HG03442 (cell line): Measurements from ENCODE around the gene RDH8.
"Not testable (repeated sequence)": the region's sequence is repeated elsewhere in the genome, so short reads cannot be mapped to it uniquely, and the experiment has no call there.

ENCODE experiments used
- ATAC-seq: cut with Tn5 transposase; IDR thresholded peaks from one replicate; pipeline ENCODE4 v1.9.1; 2021; ENCODE audit warnings: mild to moderate bottlenecking, moderate library complexity; ENCODE audit not compliant: unreplicated experiment

RDH8 gene

DNA sequence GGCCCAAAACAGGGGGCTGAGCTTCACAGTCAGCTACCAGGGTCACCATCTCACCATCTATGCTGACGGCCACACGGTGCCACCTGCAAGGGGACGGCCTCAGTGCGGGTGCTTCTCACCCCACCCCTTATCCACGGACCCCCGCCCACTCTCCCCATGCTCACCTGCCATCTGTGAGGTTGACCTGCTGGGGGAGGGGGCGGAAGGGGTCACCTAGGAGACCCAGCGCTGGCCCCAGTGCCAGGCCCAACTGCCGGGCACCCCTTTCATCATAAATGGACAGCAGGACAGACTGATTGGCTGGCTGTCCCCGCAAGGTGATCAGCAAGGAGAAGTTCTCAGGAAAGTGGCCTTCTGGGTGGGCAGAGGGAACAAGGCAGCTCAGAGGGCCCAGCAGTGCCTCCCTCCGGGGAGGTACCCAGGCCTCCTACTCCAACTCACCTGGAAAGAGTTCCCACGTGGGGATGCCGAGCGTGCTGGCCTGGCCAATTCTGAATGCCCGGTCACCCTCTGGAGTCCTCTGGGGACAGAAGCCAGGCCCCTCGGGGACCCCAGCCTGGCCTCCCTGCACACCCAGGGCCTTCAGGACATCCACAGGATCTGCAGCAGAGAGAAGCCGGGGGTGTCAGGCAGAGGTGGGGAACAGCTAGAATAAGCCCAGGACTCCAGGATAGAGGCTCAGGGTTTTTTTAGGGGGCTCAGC is 7.5 kb upstream of the RDH8 start:
- ATAC-seq, result no peak

- no peak for ATAC-seq
Observed at GRCh38 chr19:10006335-10006708, 7.0 kb upstream of the RDH8 start.

GRCh38 chr19:10006752-10007323 is 6.4 kb upstream of the RDH8 start:
- ATAC-seq, result no peak

- ATAC-seq, result no peak
Observed at GRCh38 chr19:10007371-10008183, 5.7 kb upstream of the RDH8 start.

- no peak for ATAC-seq
Observed at GRCh38 chr19:10008184-10008765, 5.0 kb upstream of the RDH8 start.

DNA sequence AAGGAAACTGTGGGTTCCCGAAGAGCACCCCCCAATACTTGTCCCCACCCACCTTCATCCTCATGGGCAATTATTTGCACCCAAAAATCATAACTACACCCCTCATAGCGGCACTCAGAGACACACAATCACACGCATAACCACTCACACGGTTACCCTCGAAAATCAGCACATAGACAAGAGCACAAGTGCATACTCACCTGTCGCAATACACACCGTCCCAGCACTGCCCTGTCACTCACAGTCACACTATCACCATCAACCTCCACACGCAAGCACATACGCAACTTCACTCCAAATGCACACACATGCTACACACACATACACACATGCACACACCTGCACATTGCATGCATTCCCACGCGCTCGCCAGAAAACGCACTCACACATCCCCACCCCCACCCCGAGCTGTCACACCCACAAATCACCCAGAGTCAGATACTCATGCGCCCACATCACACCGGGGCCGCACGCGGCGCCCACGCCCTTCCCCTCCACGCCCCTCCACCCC is 3.5 kb upstream of the RDH8 start:
- ATAC-seq, result no peak

DNA sequence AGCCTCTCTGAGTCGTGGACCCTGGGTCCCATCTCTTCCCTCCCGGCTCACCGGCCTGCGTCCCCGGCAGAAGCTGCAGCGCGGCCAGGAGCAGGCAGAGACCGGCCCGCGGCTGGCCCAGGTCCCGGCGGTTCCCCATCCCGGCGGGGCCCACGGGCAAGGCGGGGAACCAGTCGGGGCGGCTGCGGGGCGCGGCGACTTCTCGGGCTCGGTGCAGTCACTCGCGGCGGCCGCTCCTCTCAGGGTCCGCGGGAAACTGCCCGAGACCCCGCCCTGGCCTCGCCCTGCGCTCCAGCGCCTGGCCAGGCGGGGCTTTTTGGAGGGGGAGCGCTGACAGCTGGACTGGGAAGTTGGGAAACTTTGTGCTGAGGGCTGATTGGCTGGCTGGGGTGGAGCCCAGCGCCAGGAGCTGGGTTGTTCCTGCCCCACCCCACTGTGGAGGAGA is 3.0 kb upstream of the RDH8 start, which contains the start of gene COL5A3:
TSS of gene COL5A3 (minus strand) at position 258 of the 445 bp plus-strand sequence. CDS start at position 139, 119 bp downstream.
- no peak for ATAC-seq

DNA sequence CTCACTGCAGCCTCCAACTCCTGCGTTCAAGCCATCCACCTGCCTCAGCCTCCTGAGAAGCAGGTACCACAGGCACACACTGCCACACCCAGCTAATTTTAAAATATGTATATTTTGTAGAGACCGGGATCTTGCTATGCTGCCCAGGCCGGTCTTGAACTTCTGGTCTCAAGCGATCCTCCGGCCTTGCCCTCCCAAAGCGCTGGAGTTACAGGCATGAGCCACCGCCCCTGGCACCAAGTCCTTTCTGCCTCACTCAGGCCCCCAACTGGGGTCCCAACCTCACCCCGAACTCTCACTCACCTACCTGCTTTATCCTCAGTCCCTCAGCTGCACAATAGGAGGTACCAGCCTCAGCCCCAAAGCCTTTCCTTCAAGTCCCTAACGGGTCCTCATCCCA is 2.3 kb upstream of the RDH8 start:
- ATAC-seq, result no peak

DNA sequence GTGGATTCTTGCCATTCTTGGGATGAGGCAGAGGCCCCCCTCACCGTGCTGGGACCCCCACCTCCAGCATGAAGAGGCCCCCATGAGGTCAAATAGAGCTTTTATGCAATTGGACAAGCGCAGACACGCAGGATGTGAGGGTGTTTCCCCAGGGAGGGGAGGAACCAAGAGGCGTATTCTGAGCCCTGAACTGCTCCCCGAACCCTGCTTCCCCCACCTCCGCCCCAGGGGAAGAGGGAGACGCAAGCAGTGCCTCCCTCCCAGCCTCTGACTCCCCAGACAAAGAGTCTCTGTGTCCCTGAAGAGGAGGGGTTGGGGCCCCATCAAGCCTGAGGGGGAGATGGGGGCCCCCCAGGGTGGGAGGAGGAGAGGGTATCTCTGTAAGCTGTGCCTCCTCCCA is 1.3 kb upstream of the RDH8 start:
- ATAC-seq, result no peak

DNA sequence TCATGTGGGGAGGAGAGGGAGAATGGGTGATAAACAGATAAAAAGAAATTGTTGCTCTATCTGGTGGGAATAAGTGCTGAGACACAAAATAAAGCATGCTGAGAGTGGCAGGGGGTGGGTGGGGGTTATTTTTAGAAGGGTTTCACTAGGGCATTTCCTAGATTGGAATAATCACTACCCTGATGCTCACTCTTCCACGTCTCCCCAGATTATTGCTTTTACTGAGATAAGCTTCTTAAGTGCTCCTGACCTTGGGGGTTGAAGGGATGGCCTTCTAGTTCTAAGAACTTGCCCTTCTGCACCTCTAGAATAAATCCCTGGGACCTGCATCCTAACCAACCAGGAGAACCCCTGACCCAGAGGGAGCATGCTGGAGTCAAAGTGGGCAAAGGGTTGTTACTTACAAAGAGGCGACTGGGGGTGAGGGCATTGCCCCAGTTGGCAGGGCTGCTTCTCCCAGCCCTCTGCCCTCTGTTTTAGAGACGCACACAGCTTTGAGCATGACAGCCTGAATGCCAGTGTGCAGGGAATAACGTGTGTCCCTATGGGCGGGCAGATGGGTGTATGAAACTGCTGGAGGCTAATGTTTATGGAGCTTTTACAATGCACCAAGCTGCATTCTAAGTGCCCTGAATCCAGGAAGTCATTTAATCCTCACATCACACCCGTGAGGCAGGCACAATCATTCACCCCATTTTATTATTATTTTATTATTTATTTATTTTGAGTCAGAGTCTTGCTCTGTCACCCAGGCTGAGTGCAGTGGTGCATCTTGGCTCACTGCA is 743 bp downstream of the RDH8 start:
- ATAC-seq, result no peak

GRCh38 chr19:10018263-10018662 is 5.0 kb downstream of the RDH8 start:
- ATAC-seq, result no peak

GRCh38 chr19:10018786-10019185 is 5.5 kb downstream of the RDH8 start:
- no peak for ATAC-seq

- no peak for ATAC-seq
Observed at GRCh38 chr19:10019246-10019645, 6.0 kb downstream of the RDH8 start.

DNA sequence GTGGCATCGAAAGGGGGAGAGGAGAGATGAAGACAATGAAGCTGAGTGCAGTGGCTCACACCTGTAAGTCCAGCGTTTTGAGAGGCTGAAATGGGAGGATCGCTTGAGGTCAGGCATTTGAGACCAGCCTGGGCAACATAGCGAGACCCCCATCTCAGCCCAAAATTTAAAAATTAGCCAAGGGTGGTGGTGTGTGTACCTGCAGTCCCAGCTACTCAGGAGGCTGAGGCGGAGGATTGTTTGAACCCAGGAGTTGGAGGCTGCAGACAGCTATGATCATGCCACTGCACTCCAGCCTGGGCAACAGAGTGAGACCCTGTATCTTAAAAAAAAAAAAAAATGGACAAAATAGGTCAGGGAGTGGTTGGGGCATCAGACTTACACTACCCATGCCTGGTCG is 7.6 kb downstream of the RDH8 start:
- no peak for ATAC-seq

- no peak for ATAC-seq
Observed at GRCh38 chr19:10021446-10021845, 8.2 kb downstream of the RDH8 start.

DNA sequence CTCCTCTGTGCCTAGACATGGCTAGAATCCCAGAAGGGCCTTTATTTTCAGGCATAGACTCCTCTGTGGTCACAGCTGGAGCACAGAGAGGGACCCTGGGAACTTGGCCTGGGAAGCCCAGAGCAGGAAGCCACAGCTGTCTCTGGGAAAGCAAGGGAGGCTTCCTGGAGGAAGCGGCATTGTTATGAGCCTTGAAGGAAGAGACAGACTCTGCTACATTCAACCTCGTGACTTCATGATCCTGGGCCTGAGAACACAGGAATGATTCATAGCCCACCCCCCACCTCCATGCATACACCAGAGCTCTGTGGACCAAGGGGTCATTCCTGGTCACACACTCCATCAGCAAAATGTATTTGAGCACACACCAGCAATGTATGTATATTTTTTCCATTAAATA is 8.6 kb downstream of the RDH8 start:
- ATAC-seq, result no peak

DNA sequence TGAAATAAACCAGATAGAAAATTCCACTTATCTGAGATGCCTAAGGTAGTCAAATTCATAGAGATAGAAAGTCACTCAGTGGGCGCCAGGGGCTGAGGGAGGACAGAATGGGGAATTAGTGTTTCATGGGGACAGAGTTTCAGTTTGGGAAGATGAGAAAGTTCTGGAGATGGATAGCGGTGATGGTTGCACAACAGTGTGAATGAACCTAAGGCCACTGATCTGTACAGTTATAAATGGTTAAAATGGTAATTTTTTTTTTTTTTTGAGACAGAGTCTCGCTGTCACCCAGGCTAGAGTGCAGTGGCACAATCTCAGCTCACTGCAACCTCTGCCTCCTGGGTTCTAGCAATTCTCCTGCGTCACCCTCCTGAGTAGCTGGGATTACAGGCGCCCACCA is 9.8 kb downstream of the RDH8 start:
- ATAC-seq, result not testable (repeated sequence)

DNA sequence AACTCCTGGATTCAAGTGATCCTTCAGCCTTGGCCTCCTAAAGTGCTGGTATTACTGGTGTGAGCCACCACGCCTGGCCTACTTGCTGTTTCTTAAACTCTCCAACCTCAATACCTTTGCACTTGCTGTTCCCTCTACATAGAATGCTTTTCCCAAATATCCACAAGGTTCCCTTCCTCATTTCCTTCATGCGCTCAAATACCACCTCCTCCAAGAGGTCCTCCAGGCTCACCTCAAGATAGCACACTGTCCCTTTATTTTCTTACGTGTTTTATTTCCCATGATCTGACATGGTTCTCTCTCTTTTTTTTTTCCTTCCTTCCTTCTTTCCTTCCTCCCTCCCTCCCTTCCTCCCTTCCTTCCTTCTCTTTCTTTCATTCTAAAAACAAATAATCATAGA is 13.5 kb downstream of the RDH8 start:
- ATAC-seq, result no peak

GRCh38 chr19:10027158-10027997 is 14.1 kb downstream of the RDH8 start:
- peak; percentile 63 for ATAC-seq

DNA sequence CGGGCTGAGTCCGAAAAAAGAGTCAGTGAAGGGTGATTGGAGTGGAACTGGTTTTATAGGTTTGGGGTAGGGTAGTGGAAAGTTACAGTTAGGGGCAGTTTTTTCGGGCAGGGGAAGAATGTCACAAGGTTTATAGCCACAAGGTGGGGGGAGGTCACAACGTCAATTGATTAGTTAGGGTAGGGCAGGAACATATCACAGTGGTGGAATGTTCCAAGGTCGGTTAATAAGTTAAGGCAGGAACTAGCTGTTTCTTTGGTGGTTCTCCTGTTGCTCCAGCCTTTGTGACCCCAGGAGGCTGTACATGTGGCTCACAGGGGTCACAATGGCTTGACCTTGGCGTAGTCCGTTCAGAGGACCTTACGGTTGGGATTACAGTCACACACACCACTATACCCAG is 20.3 kb downstream of the RDH8 start:
- ATAC-seq, result no peak
